HFF-Myc (cell line): ENCODE measurements around the gene MARK1.

Experiments
- DNase-seq: peaks from one replicate; pipeline ENCODE4 v3.0.0-alpha.2; 2011; ENCODE audit warnings: low read depth; ENCODE audit errors: extremely low read depth
- H3K4me3 ChIP-seq: replicated peaks from 2 replicates; pipeline ENCODE4 v1.5.1; 2011; ENCODE audit warnings: low read depth, mild to moderate bottlenecking, control low read depth, low read length
- TF ChIP-seq, protein P1 (sequence below): IDR thresholded peaks from 2 replicates; pipeline ENCODE4 v1.5.1; 2012; ENCODE audit warnings: mild to moderate bottlenecking, low read depth, low read length, control low read depth; ENCODE audit errors: missing control alignments

The MARK1 gene

DNA sequence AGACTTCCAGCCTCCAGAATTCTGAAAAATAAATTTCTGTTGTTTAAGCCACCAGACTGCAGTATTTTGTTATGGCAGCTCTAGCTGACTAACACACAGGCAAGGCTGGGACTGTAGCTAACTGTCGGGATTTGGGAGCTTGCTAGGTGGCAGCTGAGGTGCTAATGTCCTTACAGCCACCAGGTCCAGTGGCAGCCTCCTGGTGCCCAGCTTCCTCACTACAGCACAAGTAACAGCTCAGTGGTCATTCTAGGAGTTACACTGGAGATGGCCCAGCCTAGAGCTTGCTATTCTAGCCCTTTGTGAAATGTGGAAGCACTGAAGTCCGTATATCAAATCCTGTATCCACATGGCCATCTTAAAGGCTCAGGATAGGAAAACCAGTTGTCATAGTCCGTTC, 157.9 kb downstream of the MARK1 start:
- no peak overlapping the region for H3K4me3 ChIP-seq
- no peak for DNase-seq
- TF ChIP-seq, protein P1, sequence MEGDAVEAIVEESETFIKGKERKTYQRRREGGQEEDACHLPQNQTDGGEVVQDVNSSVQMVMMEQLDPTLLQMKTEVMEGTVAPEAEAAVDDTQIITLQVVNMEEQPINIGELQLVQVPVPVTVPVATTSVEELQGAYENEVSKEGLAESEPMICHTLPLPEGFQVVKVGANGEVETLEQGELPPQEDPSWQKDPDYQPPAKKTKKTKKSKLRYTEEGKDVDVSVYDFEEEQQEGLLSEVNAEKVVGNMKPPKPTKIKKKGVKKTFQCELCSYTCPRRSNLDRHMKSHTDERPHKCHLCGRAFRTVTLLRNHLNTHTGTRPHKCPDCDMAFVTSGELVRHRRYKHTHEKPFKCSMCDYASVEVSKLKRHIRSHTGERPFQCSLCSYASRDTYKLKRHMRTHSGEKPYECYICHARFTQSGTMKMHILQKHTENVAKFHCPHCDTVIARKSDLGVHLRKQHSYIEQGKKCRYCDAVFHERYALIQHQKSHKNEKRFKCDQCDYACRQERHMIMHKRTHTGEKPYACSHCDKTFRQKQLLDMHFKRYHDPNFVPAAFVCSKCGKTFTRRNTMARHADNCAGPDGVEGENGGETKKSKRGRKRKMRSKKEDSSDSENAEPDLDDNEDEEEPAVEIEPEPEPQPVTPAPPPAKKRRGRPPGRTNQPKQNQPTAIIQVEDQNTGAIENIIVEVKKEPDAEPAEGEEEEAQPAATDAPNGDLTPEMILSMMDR: no peak

DNA sequence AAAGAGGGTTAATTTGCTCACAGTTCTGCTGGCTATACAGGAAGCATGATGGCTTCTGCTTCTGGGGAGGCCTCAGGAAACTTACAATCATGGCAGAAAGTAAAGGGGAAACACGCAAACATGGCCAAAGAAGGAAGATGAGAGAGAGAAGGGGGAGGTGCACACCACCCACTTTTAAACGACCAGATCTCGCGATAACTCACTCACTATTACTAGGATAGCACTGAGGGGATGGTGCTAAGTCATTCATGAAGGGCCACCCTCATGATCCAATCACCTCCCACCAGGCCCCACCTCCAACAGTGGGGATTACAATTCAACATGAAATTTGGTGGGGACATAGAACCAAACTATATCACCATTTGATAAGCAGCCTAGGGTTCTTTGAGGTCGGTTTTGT, 159.9 kb downstream of the MARK1 start:
- TF ChIP-seq, protein P1: no peak
- no peak for DNase-seq
- H3K4me3 ChIP-seq: no peak overlapping the region

DNA sequence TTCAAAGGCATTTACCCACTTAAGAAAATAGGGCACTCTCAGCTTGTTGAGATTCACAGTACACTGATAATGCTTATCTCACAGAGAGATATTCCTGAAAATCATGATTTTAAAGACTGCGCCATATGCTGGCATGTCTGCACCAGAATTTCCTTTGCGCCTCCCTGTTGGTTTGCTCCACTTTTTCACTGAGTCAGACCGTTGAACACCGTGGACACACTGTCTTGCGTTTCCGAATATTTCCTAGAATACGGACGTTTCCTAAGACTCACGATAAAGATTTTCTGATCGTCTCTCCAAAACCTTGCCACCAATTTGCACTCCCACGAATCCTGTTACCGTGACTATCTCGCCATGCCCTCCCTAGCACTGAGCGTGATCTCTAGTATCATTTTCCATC, 161.7 kb downstream of the MARK1 start:
- TF ChIP-seq, protein P1: no peak
- no peak for DNase-seq
- peak overlapping the region; percentile 48 for H3K4me3 ChIP-seq

DNA sequence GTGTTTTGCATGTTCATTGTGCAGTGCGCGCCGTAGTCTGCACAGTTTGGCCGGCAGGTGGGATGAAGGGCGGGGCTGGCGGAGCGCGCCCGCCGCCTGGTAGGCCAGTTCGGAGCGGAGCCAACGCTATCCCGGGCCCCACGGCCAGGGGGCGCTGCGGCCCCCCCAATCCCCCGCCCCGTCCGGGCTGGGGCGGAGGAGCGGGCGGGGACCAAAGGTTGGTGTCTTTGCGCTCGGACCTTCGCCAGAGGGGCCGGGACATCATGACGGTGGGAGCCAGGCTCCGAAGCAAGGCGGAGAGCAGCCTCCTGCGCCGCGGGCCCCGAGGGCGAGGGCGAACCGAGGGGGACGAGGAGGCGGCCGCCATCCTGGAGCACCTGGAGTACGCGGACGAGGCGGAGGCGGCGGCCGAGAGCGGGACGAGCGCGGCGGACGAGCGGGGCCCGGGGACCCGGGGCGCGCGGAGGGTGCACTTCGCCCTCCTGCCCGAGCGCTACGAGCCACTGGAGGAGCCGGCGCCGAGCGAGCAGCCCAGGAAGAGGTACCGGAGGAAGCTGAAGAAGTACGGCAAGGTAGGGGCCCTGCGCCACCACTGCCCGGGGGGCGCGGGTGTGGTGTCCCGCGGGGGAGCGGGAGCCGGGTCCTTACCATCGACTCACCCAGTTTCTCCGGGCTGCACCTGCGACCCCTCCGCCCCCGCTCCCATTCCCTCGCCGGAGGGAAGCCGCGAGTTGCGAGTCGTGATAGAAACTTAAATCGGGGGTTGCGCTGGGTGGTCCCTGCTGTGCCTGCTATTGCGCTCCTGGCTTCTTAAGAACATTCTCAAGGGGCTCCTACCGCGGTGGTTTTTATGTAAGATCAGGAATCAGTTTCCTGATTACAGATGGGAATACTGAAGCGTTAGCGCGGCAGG, 162.5 kb downstream of the MARK1 start, which contains the start of gene C1orf115:
Gene C1orf115 (plus strand): TSS at position 224 of the 913 bp plus-strand sequence. CDS start 40 bp downstream, at position 264.
- DNase-seq: peak; percentile 14
- peak within 1 kb of the TSS; percentile 48 for H3K4me3 ChIP-seq

DNA sequence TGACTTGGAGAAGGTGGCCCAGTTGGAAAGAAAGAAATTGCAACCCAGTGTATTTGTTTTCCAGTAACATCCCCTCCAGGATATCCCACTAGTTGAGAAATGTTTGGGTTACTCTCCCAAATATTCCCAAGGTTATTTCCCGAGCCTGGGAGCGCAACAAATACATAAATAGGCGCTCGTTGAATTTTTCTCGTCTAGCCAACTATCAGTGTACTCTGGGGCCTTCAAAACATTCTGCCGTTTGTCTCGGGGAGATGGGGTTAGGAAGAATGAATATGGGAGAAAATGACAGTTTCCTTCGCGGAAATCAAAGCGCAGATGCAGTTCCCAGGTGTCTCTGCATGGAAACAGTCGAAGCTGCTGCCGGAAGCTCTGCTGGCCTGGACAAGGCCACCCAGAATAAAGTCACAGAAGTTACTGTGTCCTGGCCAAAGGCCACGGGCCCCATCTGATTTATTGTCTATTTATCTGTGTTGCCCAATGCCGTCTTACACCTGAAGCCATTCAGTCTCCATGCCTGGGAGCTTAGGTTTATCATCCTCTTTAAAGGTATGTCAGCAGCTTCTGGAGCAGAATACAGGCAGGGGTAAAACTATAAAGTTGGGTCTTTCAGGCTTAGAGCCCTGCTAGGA, 163.2 kb downstream of the MARK1 start:
- TF ChIP-seq, protein P1: no peak
- peak overlapping the region; percentile 48 for H3K4me3 ChIP-seq
- DNase-seq: no peak

More for the DNA sequence above, 162.5 kb downstream of the MARK1 start, which contains the start of gene C1orf115:
- TF ChIP-seq, protein P1: peak; percentile 96

DNA sequence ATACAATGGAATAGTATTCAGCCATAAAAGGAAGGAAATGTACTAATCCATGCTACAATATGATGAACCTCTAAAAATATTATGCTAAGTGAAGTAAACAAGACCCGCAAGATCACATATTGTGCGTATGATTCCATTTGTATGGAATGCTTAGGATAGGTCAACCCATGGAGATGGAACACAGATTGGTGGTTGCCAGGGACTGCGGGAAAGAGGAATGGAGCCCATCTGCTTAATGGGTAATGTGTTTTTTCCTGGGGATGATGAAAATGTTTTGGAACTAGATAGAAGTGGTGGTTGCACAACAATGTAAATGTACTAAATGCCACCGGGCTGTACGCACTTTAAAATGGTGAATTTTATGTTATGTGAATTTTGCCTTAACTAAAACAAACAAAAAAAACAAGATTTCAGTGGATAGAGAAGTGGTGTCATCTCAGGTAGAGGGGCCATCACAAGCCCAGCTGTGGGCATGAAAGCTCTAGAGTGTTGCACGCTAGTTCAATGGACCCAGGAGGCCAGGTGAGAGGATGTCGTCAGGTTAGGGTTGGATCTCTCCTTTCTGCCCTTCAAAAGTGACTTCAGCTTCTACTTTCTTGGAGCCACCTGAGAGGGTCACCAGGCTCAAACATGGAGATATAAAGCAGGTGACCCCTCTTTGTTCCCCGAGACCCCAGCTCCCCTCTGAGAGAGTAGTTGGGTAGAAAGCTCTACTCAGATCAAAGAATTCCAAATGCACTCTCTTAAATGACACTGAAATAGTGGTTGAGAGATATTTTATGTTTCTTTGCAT, 164.7 kb downstream of the MARK1 start:
- TF ChIP-seq, protein P1: no peak
- DNase-seq: peak; percentile 29
- no peak overlapping the region for H3K4me3 ChIP-seq
